NCI-H1105 (cell line): ENCODE data around the gene SH2D3A.
"Not testable (repeated sequence)": the region's sequence is repeated elsewhere in the genome, so short reads cannot be mapped to it uniquely, and the experiment has no call there.

Experiments
- DNase-seq: peaks from one replicate; lab custom pipeline; 2025; lab: John Stamatoyannopoulos, UW

SH2D3A gene

DNA sequence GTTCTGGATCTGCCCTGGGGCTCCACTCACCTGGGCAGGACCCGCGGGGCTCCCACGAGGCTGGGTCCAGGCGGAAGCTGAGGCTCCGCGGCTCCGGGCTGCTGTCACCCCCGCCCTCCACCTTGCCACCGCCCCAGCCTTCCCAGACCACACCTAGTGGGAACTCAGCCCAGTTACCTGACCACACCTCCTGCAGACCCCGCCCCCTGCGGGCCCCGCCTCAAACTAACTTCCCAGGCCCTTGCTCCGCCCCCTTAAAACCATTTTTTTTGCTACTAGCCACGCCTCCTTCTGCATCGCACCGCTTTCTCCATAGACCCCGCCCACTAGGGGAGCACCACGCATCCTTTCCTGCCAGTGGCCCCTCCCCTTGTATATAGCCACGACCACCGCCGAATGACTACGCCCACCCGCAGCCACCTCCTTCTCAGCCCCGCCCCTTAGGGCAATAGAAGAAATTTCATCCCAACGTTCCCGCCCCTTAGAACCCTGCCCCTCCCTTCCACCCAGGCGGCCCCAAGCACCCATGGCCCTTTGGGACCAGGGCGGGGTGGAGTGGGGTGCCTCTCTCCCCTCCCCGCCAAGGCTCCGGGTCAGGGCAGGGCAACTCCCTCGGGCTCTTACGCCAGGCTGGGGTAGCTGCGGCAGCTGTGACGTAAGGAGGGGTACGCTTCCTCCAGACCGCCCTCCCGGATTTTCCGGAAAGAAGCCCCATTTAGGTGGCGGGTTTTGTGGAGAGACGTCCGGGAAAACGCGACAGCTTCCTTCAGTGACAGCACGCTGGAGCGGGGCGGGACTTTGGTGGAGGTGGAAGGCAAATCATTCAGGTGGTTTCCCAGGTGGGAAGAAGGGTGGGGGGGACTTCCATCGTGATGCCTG lies at the start of gene SH2D3A:
SH2D3A (minus strand) TSS at position 79 of the 879 bp plus-strand sequence. CDS start 3,687 bp downstream, outside the sequence.
- peak; percentile 22 for DNase-seq

GRCh38 chr19:6813659-6814058 lies 46.4 kb upstream of the SH2D3A start:
- DNase-seq = no peak

DNA sequence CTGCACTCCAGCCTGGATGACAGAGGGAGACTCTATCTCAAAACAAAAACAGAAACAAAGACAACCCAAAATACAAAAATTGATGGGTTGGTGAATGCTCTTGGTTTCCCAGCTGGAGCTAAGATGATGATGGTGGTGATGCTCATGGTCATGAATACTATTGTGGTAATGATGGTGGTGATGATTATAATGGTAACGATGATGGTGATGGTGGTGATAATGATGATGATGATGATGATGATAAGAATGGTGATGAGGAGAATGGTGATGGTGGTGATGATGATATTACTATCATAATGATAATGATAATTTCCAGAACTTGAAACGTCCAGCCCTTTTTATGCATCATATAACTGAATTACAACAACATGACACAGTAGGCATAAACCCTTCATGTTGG lies 45.4 kb upstream of the SH2D3A start:
- DNase-seq = no peak

GRCh38 chr19:6811906-6812305 lies 44.7 kb upstream of the SH2D3A start:
- no peak for DNase-seq

- DNase-seq = no peak
These were observed 44.1 kb upstream of the SH2D3A start for GRCh38 chr19:6811378-6811777.

DNA sequence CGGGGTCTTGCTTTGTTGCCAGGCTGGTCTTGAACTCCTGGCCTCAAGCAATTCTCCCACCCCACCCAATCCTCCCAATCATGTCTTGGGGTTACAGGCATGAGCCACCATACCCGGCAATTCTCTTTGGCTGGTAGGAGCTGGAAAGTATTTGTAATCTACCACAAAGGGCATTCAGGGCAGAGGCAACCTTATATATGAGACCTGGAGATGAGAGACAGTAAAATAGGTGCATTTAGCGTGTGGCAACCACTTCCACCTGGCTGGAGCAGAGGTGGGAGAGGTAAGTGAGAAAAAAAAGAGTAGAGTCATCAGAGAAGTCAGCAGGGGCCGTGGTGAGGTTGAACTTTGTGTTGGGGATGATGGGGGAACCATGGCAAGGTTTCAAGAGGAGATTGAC lies 42.0 kb upstream of the SH2D3A start:
- DNase-seq = no peak

GRCh38 chr19:6808494-6808893 lies 41.3 kb upstream of the SH2D3A start:
- DNase-seq = no peak

- DNase-seq = no peak
These were observed 40.1 kb upstream of the SH2D3A start for GRCh38 chr19:6807291-6807690.

DNA sequence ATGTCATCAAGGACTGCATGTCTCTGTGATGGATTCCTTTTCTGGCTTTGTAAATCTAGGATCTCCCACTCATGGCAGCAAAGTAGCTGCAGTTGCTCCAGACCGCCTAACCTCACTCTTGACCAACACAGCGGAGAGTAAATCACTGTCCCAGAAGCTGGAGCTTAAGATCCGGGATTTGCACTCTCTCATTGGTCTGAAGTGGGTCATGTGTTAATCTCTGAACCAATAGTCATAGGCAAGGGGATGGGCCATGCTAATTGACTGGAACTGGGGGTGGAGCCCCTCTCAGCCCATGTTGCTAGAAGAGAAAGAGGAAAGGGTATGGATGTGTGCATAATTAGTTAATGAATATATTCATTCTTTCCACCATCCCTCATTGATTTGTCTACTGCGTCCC lies 39.3 kb upstream of the SH2D3A start:
- no peak for DNase-seq

- no peak for DNase-seq
These were observed 35.8 kb upstream of the SH2D3A start for GRCh38 chr19:6803036-6803404.

- DNase-seq = no peak
These were observed 35.3 kb upstream of the SH2D3A start for GRCh38 chr19:6802336-6803035.

DNA sequence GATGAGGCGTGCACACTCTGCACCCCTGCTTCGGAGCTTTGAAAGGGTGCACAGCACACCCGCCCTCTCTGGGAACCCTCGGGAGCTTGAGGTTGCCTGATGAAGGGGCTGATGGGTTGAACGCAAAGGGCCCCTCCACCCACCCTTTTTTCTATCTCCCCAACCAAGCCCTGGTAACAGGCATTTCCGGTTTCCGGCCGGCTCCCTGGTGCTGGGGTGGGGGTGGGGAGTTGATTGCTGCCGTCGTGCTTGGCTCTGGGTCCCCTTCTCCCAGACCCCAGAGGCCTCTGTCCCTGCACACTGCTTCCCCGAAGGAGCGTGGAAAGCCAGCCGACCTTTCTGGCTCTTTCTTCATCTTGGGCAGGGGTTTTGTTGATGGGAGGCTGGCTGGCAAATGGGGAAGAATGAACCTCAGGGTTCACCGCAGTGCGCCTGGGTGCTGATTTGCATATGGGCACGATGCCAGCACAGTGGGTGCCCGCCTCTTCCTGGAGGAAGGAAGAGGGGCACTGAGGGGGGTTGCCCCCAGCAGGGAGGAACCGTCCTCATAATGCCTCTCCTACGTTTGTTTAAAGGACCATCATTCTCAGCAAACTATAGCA lies 34.4 kb upstream of the SH2D3A start:
- DNase-seq = no peak

GRCh38 chr19:6800991-6801484 lies 33.8 kb upstream of the SH2D3A start:
- DNase-seq = no peak

GRCh38 chr19:6800160-6800790 lies 33.0 kb upstream of the SH2D3A start:
- DNase-seq = not testable (repeated sequence)

DNA sequence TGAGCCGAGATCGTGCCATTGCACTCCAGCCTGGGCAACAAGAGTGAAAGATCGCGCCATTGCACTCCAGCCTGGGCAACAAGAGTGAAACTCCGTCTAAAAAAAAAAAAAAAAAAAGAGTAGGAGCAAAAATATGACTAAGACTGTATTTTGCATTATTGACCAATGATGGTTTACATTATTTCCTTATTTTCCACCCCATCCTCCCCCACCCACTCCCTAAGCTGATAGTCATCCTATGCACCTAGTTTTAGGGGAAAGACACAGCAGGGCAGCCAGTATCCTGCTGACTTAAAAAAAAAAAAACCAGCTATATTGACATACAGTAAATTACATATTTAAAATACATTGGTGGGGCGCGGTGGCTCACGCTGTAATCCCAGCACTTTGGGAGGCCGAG lies 30.4 kb upstream of the SH2D3A start:
- DNase-seq = no peak

GRCh38 chr19:6796278-6796677 lies 29.0 kb upstream of the SH2D3A start:
- DNase-seq = no peak

GRCh38 chr19:6794686-6795431 lies 27.6 kb upstream of the SH2D3A start:
- DNase-seq = no peak

DNA sequence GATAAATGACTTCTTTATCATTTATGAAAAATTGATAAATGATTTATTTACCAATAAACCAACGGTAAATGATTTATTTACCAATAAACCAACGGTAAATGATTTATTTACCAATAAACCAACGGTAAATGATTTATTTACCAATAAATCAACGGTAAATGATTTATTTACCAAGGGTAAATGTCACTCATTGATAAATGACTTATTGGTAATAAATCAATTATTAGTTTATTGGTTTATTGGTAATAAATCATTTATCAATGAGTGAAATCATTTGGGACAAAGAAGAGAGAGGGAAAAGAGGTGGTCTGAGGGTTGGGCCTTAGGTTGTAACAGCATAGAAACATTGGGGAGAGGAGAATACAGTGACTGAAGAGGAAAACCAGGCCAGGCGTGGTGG lies 26.7 kb upstream of the SH2D3A start:
- DNase-seq = no peak

GRCh38 chr19:6793411-6793810 lies 26.2 kb upstream of the SH2D3A start:
- DNase-seq = no peak

DNA sequence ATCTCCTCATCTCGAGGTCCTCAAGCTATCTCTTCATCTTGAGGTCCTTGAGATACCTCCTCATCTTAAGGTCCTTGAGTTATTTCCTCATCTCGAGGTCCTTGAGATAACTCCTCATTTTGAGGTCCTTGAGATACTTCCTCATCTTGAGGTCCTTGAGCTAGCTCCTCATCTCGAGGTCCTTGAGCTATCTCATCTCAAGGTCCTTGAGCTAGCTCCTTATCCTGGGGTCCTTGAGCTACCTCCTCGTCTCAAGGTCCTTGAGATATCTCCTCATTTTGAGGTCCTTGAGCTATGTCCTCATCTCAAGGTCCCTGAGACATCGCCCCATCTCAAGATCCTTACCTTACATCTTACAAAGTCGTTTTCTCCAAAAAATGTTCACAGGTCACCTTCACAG lies 24.0 kb upstream of the SH2D3A start:
- DNase-seq = no peak
